Measurements from ENCODE around the gene RSAD1.
"Not testable (repeated sequence)": the region's sequence is repeated elsewhere in the genome, so short reads cannot be mapped to it uniquely, and the experiment has no call there.

Gene RSAD1

GRCh38 chr17:50458701-50459676 lies 19.7 kb upstream of the RSAD1 start:
- no peak for DNase-seq

- no peak for DNase-seq
Measured at GRCh38 chr17:50459756-50460155, 18.9 kb upstream of the RSAD1 start.

- no peak for DNase-seq
Measured at GRCh38 chr17:50460831-50461526, 17.7 kb upstream of the RSAD1 start.

GRCh38 chr17:50461550-50462132 lies 17.0 kb upstream of the RSAD1 start:
- DNase-seq = no peak

- DNase-seq = no peak
Measured at GRCh38 chr17:50462446-50462845, 16.2 kb upstream of the RSAD1 start.

GRCh38 chr17:50464121-50464520 lies 14.5 kb upstream of the RSAD1 start:
- no peak for DNase-seq

GRCh38 chr17:50464736-50465135 lies 13.9 kb upstream of the RSAD1 start:
- no peak for DNase-seq

GRCh38 chr17:50465171-50465570 lies 13.5 kb upstream of the RSAD1 start:
- DNase-seq = no peak

GRCh38 chr17:50465635-50466034 lies 13.0 kb upstream of the RSAD1 start:
- DNase-seq = no peak

- no peak for DNase-seq
Measured at GRCh38 chr17:50466371-50467113, 12.1 kb upstream of the RSAD1 start.

GRCh38 chr17:50467114-50467854 lies 11.4 kb upstream of the RSAD1 start:
- DNase-seq = no peak

GRCh38 chr17:50467855-50468303 lies 10.8 kb upstream of the RSAD1 start:
- DNase-seq = no peak

GRCh38 chr17:50468304-50469207 lies 10.1 kb upstream of the RSAD1 start, which contains the start of gene CHAD:
CHAD (minus strand) TSS chr17:50468880; CDS start chr17:50468813, 67 bp downstream.
- no peak for DNase-seq

- DNase-seq = no peak
Measured at GRCh38 chr17:50469208-50469605, 9.5 kb upstream of the RSAD1 start.

- no peak for DNase-seq
Measured at GRCh38 chr17:50469671-50470305, 8.9 kb upstream of the RSAD1 start.

GRCh38 chr17:50470426-50470825 lies 8.2 kb upstream of the RSAD1 start:
- no peak for DNase-seq

GRCh38 chr17:50471009-50471905 lies 7.4 kb upstream of the RSAD1 start:
- DNase-seq = no peak

GRCh38 chr17:50472286-50472685 lies 6.4 kb upstream of the RSAD1 start:
- no peak for DNase-seq

- DNase-seq = not testable (repeated sequence)
Measured at GRCh38 chr17:50472761-50473161, 5.9 kb upstream of the RSAD1 start.
